Measurements from ENCODE around the gene CLEC11A. TPM values are rescaled to one million over a fixed set of nuclear protein-coding genes. Genes with fewer than 3 reads are reported as not detected.

CLEC11A gene
- 0.56 to 1.2 TPM (median 0.67 TPM) in 3 replicates for polyA plus RNA-seq
- polyA plus RNA-seq (2011; ENCODE audit: low read depth): 0.69 TPM
- 0.50 and 2.9 TPM in 2 replicates for polyA plus RNA-seq (2011; cell fraction: cytosol; rRNA removed)
- polyA plus RNA-seq (2011; cell fraction: nucleus; rRNA removed): 1.1 and 2.8 TPM in 2 replicates
- polyA plus RNA-seq (2012; ENCODE audit: low replicate concordance): 2.0 and 3.2 TPM in 2 replicates
- polyA minus RNA-seq: not detected in 3 replicates
- polyA minus RNA-seq (2011; cell fraction: cytosol; rRNA and poly(A)+ RNA removed): 2.3 TPM
- 0.62 and 0.95 TPM in 2 replicates for polyA minus RNA-seq (2011; cell fraction: nucleus; rRNA and poly(A)+ RNA removed)

GRCh38 chr19:50723069-50723468 lies at the start of gene CLEC11A:
CLEC11A (plus strand) TSS chr19:50723364; CDS start chr19:50723526, 162 bp downstream.
- peaks cover 14% of the 10 kb centered on the region for H3K27me3 ChIP-seq (ENCODE audit: control insufficient read depth, extremely low read depth, insufficient read depth, low read length)

DNA sequence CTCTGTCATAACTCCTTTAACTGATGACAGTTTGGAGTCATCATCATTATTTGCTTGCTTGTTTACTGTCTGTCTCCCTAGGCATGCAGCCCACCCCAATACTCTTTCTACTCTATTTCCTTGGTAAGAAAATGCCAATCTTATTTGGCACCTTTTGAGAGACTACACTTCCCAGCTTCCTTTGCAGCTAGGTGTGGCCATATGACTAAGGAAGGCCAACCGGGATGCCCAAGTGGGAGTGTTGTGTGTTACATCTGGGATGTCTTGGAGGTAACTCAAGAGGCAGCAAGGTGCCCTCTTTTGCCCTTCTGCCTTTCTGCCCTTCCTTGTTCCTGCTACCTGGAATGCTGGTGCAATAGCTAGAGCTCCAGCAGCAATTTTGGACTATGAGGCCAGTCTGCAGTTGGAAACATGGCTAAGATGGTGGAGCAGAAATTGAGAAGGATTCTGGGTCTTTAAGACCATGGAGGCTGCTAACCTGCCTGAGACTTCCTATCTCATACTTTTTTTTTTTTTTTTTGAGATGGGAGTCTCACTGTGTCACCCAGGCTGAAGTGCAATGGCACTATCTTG lies 46.5 kb upstream of the CLEC11A start:
- Histone ChIP-seq H3K27ac (ENCODE audit: control insufficient read depth, insufficient read depth, low read length) (no peak overlapping the region), H3K4me1 (ENCODE audit: control insufficient read depth, extremely low read depth, insufficient read depth, low read length) (no peaks in the 10 kb centered on the region), H3K36me3 (ENCODE audit: control insufficient read depth in 2 of 2, extremely low read depth in 1 of 2, insufficient read depth in 2 of 2, low read length in 2 of 2) (no peaks in the 10 kb centered on the region), H3K9me1 (ENCODE audit: control insufficient read depth, extremely low read depth, insufficient read depth, low read length) (no peaks in the 10 kb centered on the region), H3K9ac (ENCODE audit: control insufficient read depth, extremely low read depth, insufficient read depth, low read length) (no peak overlapping the region), H4K20me1 (ENCODE audit: control insufficient read depth, extremely low read depth, insufficient read depth, low read length) (no peaks in the 10 kb centered on the region), H3K27me3 (ENCODE audit: control insufficient read depth, extremely low read depth, insufficient read depth, low read length) (peaks cover 9% of the 10 kb centered on the region), H3K79me2 (ENCODE audit: control insufficient read depth, insufficient read depth, low read length) (no peaks in the 10 kb centered on the region), H2AFZ (ENCODE audit: control insufficient read depth, low read length) (no peak overlapping the region), H3K4me2 (ENCODE audit: control insufficient read depth, extremely low read depth, insufficient read depth, low read depth, low read length) (no peak overlapping the region), H3K4me3 (ENCODE audit: control insufficient read depth in 2 of 3, extremely low read depth in 1 of 3, insufficient read depth in 2 of 3, low read depth in 1 of 3, low read length in 3 of 3) (no peak overlapping the region), H3K9me3 (ENCODE audit: control insufficient read depth, low read depth, low read length) (no peaks in the 10 kb centered on the region)
- DNase-seq (ENCODE audit: low read depth, low spot score) (no peak), FAIRE-seq (no peak)
- dilution Hi-C loops (cut with MboI; ENCODE audit: extremely low pct_ligation_motif_present, low sequenced_read_pairs): no loop called here
- TF ChIP-seq, protein P1, sequence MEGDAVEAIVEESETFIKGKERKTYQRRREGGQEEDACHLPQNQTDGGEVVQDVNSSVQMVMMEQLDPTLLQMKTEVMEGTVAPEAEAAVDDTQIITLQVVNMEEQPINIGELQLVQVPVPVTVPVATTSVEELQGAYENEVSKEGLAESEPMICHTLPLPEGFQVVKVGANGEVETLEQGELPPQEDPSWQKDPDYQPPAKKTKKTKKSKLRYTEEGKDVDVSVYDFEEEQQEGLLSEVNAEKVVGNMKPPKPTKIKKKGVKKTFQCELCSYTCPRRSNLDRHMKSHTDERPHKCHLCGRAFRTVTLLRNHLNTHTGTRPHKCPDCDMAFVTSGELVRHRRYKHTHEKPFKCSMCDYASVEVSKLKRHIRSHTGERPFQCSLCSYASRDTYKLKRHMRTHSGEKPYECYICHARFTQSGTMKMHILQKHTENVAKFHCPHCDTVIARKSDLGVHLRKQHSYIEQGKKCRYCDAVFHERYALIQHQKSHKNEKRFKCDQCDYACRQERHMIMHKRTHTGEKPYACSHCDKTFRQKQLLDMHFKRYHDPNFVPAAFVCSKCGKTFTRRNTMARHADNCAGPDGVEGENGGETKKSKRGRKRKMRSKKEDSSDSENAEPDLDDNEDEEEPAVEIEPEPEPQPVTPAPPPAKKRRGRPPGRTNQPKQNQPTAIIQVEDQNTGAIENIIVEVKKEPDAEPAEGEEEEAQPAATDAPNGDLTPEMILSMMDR (optimal IDR thresholded peaks at IDR 0.05 in 1 of 3, IDR thresholded peaks at IDR 0.05 in 1 of 3, conservative IDR thresholded peaks at IDR 0.05 in 1 of 3; ENCODE audit: extremely low read depth in 1 of 3, insufficient read depth in 2 of 3, low read length in 3 of 3): no peak

More at GRCh38 chr19:50723069-50723468, at the start of gene CLEC11A:
- Histone ChIP-seq H3K27ac (ENCODE audit: control insufficient read depth, insufficient read depth, low read length) (no peak within 1 kb of the TSS), H3K4me3 (ENCODE audit: control insufficient read depth in 2 of 3, extremely low read depth in 1 of 3, insufficient read depth in 2 of 3, low read depth in 1 of 3, low read length in 3 of 3) (peak within 1 kb of the TSS; percentile 70 to 84 (median 70)), H3K36me3 (ENCODE audit: control insufficient read depth in 2 of 2, extremely low read depth in 1 of 2, insufficient read depth in 2 of 2, low read length in 2 of 2) (no peaks in the 10 kb centered on the region), H3K4me2 (ENCODE audit: control insufficient read depth, extremely low read depth, insufficient read depth, low read depth, low read length) (peak within 1 kb of the TSS; percentile 77), H4K20me1 (ENCODE audit: control insufficient read depth, extremely low read depth, insufficient read depth, low read length) (peaks cover 4% of the 10 kb centered on the region), H3K79me2 (ENCODE audit: control insufficient read depth, insufficient read depth, low read length) (no peaks in the 10 kb centered on the region), H2AFZ (ENCODE audit: control insufficient read depth, low read length) (peak within 1 kb of the TSS; percentile 94), H3K9me3 (ENCODE audit: control insufficient read depth, low read depth, low read length) (no peaks in the 10 kb centered on the region), H3K9me1 (ENCODE audit: control insufficient read depth, extremely low read depth, insufficient read depth, low read length) (no peaks in the 10 kb centered on the region), H3K4me1 (ENCODE audit: control insufficient read depth, extremely low read depth, insufficient read depth, low read length) (peaks cover 14% of the 10 kb centered on the region), H3K9ac (ENCODE audit: control insufficient read depth, extremely low read depth, insufficient read depth, low read length) (no peak within 1 kb of the TSS)
- no peak for TF ChIP-seq EZH2 (IDR thresholded peaks at IDR 0.05; ENCODE audit: low read length)
- TF ChIP-seq, protein P1 (optimal IDR thresholded peaks at IDR 0.05 in 1 of 3, IDR thresholded peaks at IDR 0.05 in 1 of 3, conservative IDR thresholded peaks at IDR 0.05 in 1 of 3; ENCODE audit: extremely low read depth in 1 of 3, insufficient read depth in 2 of 3, low read length in 3 of 3): no peak
- FAIRE-seq (no peak), DNase-seq (ENCODE audit: low read depth, low spot score) (no peak)
- dilution Hi-C loops (cut with MboI; ENCODE audit: extremely low pct_ligation_motif_present, low sequenced_read_pairs): no loop called here
